Stromal cell of bone marrow (primary cell): ENCODE measurements around the gene RDH13.
"Not testable (repeated sequence)": the region's sequence is repeated elsewhere in the genome, so short reads cannot be mapped to it uniquely, and the experiment has no call there.

Source experiments
- DNase-seq: peaks from one replicate; pipeline ENCODE4 v3.0.0-alpha.2; 2012; ENCODE audit warnings: low read depth

The RDH13 gene

DNA sequence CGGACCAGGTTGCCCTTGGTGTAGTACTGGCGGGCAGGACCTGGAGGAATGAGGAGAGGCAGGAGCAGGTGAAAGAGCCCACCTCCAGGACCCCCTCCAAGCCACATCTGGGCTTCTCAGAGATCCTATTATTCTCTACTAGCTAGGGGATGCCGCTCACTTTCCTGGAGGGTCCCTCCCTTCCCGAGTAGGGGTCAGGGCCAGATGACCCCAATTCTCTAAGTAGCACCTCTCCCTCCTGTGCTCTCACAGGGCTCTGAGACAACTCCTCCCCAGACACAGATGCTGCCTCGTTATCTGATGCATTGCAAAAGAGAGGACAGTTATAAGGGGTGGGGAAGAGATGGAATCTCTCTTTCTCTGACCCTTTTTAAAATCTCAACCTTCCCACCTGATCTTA lies 47.8 kb downstream of the RDH13 start:
- no peak for DNase-seq

DNA sequence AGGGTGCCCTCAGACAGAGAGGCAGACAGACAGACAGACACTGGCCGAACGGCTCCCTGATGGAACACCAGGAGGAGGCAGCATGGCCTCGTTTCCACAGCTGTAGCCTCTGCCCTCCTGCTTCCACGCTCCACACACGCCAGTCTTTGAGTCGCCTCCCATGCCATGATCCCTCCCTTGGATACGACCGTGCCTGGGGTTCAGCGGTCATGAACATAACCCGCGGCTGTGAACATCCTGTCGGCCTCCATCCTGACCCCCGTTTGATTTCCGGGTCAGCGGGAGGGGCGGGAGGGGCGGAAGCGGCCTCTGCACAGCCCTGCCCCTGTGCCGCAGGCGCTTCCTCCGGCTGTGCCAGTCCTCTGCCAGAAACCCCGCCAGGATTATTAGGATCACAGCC lies 48.2 kb downstream of the RDH13 start:
- DNase-seq, result no peak

DNA sequence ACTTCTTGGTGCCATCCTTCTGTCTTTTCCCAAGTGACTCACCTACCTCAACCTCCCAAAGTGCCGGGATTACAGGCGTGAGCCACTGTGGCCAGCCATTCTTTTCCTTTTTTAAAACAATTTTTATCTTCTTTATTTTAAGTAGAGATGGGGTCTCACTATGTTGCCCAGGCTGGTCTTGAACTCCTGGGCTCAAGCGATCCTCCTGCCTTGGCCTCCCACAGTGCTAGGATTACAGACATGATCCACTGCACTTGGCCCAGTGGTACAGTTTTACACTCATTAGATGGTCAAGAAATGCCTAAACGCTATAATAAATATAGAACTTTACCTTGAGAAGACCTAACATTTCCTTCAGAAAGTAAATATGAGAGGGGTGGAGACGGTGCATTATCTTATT lies 49.4 kb downstream of the RDH13 start:
- no peak for DNase-seq

DNA sequence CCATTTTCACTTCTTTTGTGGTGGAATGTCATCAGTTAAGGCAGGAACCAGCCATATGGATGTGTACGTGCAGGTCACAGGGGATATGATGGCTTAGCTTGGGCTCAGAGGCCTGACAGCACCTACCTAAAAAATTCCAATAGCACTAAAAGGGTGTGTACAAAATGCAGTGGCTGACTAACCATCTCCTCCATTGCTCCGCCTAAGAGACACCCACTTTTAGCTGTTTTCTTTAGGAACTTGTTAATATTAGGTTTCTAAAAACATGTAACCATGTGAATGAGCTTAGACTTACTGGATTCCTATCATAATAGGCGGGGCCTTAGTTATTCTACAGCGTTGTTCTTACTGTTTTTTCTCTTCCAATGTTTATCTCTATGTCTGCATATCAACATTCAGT lies 50.6 kb downstream of the RDH13 start:
- no peak for DNase-seq

DNA sequence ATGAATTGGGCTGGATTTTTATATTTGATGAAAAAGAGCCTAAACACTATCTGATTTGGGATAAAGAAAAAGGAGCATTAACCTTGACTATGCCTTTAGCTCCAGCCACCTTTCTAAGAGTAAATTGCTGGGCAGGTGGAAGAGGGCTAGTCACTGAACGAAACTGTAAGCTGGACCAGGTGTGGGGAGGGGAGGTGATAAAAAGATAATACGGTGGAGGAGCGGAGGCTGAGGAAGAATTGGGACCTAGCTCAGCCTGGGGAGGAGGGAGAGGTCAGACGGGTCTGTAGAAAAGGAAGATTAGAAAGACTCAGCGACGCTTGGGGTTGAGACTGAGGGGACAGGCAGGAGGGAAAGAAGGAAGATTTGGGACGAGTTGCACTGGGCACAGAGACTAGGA lies 52.4 kb downstream of the RDH13 start:
- DNase-seq, result not testable (repeated sequence)

DNA sequence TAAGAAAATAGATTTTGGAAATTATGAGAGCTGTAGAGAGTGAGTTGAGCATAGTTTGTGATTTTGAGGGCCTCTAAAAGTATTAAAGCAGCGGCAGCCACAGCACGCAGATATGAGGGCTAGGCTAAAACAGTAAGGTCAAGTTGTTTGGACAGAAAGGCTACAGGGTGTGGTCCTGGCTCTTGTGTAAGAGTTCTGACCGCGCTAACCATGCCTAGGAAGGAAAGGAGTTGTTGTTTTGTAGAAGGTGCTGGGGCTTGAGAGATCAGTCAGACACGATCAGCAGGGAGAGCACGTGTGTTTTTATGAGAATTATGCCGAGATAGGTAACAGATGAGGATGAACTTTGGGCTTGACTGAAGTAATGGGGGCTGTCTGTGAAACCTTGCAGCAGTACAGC lies 54.2 kb downstream of the RDH13 start:
- not testable (repeated sequence) for DNase-seq

DNA sequence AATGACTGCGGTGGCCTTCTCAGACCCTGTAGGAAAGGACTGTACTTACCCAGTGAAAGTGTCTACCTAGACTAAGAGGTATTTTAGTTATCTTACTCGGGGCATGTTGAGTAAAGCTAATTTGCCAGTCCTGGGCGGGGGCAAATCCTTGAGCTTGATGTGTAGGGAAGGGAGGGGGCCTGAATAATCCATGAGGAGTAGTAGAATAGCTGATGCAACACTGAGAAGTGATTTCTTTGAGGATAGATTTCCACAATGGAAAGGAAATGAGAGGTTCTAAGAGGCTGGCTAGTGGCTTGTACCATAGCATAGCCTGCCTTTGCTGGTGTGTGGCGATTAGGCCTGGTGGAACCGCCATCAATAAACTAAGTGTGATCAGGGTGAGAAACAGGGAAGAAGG lies 54.8 kb downstream of the RDH13 start:
- DNase-seq, result not testable (repeated sequence)

DNA sequence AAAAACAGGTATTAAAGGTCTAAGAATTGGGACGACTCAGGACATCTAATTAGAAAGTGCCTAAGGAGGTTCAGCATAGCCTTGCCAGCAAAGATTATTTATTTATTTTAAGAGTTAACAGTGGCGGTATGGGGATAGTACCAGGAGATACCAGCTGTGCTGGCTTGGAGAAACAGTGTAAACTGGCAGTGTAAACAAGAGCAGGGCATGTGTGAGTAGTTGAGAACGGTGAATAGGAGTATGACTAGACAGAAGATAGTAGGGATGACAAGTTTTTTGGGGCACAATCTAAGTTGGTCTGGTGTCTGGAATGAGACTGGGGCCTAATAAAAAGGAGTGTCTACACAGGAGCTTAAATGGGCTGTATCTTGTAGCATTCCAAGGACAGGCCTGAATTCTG lies 55.4 kb downstream of the RDH13 start:
- not testable (repeated sequence) for DNase-seq

DNA sequence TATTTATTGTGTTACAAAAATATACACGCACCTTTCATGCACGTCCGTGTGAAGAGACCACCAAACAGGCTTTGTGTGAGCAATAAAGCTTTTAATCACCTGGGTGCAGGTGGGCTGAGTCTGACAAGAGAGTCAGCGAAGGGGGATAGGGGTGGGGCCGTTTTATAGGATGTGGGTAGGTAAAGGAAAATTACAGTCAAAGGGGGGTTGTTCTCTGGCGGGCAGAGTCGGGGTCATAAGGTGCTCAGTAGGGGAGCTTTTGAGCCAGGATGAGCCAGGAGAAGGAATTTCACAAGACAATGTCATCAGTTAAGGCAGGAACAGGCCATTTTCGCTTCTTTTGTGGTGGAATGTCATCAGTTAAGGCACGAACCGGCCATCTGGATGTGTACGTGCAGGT lies 56.2 kb downstream of the RDH13 start:
- DNase-seq, result not testable (repeated sequence)

DNA sequence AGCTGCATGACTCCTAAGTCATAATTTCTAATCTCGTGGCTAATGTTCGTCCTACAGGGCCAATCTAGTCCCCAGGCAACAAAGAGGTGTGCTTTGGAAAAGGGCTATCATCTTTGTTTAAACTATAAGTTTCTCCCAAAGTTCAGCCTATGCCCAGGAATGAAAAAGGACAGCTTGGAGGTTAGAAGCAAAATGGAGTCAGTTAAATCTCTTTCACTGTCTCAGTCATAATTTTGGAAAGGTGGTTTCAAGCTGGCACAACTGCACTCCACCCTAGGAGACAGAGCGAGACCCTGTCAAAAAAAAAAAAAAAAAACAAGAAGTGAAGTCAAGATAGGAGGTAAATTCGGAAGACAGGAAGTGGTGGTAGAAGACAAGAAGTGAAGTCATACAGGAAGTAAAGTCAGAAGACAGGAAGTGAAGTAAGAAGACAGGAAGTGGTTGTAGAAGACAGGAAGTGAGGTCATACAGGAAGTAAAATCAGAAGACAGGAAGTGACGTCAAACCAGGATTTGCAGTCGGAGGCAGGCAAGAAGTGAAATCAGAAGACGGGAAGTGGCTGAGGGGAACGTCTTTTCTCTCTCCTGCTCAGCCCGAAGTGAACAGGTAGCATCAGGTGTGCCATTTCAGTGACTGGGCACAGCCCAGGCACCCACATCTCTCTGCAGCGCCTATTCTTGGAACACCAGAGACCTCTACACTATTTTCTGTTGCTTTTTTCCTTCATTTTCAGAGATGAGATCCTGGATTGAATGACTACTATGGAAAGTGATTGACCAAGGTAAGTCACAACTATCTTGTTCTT lies 57.1 kb downstream of the RDH13 start:
- peak; percentile 3 for DNase-seq

DNA sequence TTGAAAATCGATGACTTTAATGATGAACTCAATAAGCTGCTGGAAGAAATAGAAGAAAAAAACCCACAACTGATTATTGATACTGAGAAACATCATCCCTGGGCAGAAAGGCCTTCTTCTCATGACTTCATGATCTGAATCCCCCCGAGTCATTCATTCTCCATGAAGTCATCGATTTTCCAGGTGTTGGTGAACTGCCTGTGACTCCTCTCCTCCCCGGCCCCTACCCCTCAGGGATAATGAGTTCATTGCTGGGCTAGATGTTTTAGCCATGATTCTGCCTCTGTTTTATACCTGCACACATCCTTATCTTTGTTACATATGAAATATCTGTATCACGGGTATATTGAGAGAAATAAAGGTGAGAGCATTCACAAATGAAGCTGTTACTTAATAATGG lies 62.2 kb downstream of the RDH13 start:
- DNase-seq, result no peak

DNA sequence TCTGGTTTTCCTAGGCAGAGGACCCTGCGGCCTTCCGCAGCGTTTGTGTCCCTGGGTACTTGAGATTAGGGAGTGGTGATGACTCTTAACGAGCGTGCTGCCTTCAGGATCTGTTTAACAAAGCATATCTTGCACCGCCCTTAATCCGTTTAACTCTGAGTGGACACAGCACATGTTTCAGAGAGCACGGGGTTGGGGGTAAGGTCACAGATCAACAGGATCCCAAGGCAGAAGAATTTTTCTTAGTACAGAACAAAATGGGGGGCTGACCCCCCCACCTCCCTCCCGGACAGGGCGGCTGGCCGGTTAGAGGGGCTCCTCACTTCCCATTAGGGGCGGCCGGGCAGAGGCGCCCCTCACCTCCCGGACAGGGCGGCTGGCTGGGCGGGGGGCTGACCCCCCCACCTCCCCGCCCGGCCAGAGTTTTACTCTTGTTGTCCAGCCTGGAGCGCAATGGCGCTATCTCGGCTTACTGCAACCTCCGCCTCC lies 64.2 kb downstream of the RDH13 start:
- DNase-seq, result not testable (repeated sequence)

DNA sequence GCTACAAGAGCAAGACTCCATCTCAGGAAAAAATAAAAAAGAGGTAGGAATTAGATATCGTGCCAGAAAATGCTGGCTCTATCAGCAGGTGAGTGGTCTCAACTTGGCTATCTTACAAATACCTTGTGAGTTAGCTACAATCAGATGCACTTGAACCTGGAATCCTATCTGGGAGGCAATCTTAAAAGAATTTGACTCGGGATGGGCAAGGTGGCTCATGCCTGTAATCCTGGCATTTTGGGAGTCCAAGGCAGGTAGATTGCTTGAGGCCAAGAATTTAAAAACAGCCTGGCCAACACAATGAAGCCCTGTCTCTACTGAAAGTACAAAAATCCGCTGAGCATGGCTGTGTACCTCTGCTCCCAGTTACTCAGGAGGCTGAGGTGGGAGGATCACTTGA lies 67.4 kb downstream of the RDH13 start:
- DNase-seq, result no peak
